ENCODE data around the gene IFT80. TPM values are rescaled to one million over a fixed set of nuclear protein-coding genes. Genes with fewer than 3 reads are reported as not detected.
"Not testable (repeated sequence)": the region's sequence is repeated elsewhere in the genome, so short reads cannot be mapped to it uniquely, and the experiment has no call there.

IFT80 gene
- total RNA-seq, 1 donor from 2014 or later: 120 TPM

DNA sequence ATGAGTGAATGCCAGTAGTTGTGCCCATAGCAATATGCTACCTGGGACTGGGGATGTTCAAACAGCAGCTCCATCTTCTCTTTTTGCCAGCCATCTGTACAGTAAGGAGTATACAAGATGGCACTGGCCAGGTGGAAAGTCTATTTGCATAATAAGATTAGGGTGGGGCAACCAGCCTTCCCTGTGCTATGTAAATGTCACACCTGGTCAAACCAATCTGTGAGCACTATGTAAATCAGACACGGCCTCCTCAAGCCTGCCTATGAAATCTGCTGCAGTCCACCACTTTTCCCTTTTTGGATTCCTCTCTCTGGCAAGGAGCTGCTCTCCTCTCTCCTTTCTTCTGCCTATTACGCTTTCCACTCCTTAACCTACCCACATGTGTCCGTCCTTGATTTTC lies 120.8 kb downstream of the IFT80 start:
- no peak for DNase-seq (ENCODE audit: low spot score)

DNA sequence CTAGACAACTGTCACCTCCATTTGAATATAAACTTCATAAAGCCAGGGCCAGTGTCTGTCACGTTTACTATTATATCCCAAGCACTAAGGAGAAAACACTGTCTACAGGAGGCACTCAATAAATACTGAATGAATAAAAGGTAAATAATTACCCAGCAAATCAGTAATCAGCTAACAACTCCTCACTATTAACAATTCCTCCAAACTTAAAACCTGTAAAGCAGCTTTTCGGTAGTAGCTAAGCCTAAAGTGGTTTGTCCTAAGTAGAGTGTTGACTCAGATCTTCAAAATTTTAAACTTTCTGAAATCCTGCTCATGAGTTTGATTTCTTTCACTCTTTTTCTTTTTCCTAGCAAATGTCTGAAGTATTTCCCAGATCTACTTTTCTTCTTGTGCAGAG lies 133.9 kb downstream of the IFT80 start:
- DNase-seq (ENCODE audit: low spot score): no peak

DNA sequence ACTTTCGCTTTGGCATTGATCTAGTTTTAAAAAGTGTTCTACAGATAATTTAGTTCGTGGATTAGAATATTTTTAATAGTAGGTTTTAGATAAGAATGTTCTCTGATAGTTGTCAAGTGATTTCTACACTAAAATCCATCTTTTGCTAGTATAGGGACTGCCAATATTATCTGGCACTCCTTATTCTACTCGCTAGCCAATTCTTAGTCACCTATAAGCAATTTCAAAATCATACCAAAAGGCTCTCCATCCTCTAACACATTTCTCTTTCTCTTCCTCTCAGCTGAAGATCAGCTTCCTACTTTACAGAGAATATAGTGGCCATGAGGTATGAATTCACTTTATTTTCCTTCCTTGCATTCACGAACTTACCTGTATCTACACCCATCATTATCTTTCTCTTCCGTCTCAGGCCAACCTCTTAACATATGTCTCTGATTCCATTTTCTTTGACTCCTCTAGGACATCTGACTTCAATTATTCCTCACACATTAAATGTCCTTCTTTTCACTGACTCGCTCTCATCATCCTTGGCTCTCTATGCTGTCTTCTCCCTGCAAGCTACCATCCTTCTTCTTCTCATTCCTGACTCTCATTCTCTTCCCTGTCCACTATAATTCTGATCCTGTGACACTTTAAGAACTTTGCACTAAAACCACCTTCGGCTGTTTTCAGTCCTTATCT lies 138.3 kb downstream of the IFT80 start:
- DNase-seq (ENCODE audit: low spot score): no peak

DNA sequence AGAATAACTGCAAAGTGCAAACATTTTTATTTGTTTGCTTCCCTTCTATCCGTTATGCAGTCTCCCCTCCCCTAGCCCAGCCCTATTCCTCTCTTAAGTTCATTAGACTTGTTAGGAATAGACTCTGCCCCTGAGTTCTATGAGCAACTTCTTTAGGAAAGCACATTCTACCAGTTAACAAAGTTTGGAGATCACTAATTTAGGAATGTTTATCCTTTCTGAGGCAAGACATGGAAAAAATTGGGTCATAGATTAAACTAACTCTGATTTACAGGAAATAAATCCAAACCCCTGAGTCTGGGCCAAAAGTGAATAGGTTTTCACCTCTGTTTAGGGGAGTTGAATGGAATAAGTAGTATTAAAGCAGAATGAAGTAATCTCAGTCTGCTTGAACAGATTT lies 139.4 kb downstream of the IFT80 start:
- no peak for DNase-seq (ENCODE audit: low spot score)

DNA sequence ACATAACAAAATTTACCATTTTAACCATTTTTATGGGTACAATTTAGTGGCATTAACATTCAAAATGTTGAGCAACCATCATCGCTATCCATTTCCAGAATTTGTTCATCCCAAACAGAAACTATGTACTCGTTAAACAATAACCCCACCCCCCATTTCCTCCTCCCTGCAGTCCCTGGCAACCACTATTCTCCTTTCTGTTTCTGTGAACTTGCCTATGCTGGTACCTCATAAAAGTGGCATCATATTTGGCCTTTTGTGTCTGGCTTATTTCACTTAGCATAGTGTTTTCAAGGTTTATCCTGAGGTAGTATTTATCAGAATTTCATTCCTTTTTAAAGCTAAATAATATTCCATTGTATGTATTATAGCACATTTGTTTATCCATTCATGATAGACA lies 141.4 kb downstream of the IFT80 start:
- no peak for DNase-seq (ENCODE audit: low spot score)

DNA sequence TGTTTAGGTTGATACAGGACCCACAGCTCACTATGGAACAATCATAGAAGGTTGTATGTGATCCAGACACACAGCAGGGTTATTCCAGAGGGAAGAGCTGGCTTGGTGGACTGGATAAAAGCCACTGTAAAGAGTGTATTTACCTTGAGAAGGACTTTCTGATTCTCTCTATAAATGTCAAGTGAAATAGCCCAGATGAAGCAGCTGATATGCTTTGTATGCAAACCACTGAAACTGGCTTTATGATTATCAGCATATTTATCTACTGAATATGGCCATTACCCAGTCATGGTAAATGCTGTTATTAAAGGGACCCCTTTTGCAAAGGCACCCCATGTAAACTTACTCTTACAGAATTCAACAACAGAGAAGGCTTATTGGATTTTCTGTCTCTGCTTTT lies 145.7 kb downstream of the IFT80 start:
- DNase-seq (ENCODE audit: low spot score): peak; percentile 1

DNA sequence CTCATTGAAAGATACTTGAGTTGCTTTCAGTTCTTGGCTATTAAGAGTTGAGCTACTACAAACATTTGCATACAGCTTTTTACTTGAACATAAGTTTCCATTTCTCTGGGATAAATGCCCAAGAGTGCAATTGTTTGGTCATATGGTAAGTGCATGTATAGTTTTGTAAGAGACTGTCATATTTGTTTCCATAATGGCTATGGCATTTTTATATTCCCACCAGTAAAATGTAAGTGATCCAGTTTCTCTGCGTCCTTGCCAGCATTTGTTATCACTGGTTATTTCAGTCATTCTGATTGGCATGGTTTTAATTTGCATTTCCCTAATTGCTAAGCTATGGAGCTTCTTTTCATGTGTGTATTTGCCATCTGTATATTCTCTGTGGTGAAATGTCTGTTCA lies 151.3 kb downstream of the IFT80 start:
- no peak for DNase-seq (ENCODE audit: low spot score)

DNA sequence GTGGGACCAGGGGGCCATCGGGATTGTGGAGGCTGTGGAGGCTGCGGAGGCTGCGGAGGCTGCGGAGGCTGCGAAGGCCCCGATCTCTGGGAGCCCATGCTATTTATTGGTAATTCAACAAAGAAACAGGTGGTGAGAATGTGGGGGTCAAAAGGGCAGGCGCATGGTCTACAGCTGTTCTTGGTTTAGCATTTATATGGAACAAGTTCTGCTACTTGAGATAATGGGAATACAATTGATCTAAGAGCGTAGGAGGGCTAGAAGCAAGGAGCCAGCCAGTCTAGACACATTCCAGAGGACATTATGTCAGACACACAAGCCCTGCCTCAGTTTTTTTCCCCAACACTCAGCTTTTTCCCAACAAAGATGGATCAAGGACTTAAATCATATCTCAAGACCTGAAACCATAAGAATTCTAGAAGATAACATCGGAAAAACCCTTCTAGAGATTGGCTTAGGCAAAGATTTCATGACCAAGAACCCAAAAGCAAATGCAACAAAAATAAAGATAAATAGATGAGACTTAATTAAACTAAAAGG lies 153.7 kb downstream of the IFT80 start:
- DNase-seq (ENCODE audit: low spot score): no peak

DNA sequence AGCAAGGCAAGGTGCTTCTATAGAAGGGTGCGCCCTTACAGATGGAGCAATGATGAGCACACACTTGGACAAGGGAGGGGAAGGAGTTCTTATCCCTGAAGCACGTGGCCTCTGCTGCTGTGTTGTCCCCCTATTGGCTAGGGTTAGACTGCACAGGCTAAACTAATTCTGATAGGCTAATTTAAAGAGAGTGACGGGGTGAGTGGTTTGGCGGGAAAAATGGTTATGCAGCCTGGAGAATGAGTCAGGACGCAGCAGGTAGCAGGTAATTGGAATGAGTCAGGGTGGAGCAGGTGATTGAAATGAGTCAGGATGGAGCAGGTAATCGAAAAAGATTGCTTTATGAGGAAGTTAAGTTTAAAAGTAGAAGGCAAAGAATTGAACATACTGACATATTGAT lies 158.3 kb downstream of the IFT80 start:
- DNase-seq (ENCODE audit: low spot score): not testable (repeated sequence)

DNA sequence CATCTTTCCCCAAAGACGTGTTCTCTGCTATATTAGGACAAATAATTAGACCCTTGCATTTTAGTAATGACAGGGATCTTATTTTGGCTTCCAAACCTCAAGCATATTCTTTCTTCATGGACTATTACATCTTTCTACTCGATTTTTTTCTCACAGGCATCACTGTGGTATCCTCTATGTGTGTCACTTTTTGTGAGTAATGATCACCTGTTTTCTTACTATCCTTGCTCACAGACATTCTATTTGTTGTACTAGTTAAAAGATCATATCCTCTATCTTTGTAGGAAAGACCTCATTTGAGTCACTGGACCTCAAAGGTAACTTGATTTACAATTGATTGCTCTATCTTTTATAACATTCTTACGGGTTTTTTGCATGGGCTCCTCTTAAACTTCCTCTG lies 167.0 kb downstream of the IFT80 start:
- no peak for DNase-seq (ENCODE audit: low spot score)

DNA sequence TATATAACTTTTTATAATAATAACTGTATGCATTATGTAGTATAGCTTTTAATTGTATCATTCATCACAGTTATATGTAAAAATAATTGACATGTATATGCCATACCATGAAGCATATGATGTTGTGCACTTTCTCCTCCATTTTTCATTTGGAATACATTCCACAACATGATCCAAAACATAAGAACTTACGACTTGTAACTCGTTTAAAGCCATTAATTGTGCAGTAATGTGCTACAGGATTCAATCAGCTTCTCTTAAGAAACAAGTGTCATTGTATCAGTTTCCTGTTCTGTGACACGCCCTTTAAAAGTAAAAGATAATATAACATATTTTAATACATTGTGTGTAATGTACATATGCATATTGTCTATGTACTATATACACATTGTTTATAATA lies 171.6 kb downstream of the IFT80 start:
- no peak for DNase-seq (ENCODE audit: low spot score)

DNA sequence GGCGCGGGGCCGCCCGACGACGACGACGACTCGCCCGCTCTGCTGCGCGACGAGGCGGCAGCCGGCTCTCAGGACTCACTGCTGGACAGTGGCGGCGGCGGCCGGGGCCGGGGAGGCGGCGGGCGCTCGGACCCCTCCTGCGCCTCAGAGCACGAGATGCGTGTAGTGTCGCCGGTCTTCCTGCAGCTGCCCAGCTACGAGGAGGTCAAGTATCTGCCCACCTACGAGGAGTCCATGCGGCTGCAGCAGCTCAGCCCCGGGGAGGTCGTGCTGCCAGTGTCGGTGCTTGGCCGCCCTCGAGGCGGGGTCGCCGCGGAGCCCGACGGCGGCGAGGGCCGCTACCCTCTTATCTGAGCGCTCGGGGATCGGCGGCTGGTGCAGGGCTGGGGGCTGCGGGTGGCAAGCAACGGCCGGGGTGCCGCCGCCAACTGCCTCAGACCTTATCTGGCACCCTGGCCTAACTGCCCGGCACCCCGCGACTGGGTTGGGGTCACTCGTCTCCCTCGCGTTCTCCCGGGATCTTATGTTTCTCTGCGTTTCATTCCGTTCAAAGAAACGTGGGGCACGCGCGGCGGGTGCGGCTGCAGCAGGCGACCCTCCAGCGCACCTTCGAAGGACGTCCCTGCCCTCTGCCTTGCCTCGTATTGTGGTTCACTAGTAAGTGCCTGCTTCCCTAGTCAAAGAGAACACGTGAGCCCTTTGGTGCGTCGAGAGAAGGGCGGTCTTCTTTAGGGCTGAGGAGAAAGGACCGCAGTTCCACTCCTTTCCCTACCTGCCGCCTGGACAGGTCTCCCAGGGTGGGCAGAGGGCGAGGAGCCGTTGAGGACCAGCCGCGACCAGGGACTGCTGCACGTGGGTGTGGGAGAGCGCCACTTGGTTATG lies 172.8 kb downstream of the IFT80 start:
- no peak for DNase-seq (ENCODE audit: low spot score)

DNA sequence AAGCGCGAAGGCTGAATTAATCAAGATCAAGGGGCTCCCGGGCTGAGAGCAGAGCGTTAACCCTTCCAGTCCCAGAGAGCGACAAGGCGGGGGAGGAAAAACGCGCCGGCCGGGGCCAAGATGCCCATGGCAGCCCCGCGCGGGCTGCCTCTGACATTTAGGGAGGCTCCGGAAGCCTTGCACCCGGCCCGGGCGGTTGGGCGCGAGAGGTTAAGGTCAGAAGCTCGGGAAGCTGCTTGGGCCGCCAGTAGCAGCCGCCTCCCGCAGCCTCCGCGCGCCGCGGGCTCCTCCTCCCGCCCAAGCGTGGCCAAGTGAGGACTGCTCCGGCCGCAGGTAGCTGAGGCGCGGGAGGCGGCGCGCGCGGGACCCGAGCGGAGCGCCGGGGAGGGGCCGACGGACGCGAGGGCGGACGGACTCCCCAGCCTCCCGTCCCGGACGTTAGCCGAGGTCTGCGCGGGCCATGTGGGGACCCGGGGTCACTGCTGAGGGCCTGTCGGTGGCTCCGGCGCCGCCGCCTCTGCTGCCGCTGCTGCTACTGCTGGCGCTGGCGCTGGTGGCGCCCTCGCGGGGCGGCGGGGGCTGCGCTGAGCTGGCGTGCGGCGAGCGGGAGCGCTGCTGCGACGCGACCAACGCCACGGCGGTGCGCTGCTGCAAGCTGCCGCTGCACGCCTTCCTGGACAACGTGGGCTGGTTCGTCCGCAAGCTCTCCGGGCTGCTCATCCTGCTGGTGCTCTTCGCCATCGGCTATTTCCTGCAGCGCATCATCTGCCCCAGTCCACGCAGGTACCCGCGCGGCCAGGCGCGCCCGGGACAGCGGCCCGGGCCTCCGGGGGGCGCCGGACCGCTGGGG lies 173.6 kb downstream of the IFT80 start, which contains the start of gene C3orf80:
C3orf80 (plus strand) TSS at position 247 of the 850 bp plus-strand sequence; CDS start at position 461, 214 bp downstream.
- DNase-seq (ENCODE audit: low spot score): peak; percentile 26

DNA sequence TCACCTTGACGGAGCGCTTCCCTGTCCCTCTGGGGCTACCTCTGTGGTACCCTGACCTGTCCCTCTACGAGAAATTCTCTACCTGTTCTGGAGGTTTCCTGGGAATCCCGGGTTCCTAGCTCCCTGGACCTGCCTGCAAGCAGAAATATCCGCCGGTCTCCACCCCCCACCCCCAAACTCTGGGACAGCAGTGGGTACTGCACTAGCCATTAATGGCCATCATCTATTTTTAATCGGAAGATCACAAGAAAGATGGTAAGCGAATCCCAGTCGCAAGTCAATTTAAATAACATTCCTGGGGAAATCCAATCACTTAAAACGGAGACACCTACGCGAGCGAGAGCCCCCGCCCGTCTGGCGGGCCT lies 174.2 kb downstream of the IFT80 start:
- no peak for DNase-seq (ENCODE audit: low spot score)

DNA sequence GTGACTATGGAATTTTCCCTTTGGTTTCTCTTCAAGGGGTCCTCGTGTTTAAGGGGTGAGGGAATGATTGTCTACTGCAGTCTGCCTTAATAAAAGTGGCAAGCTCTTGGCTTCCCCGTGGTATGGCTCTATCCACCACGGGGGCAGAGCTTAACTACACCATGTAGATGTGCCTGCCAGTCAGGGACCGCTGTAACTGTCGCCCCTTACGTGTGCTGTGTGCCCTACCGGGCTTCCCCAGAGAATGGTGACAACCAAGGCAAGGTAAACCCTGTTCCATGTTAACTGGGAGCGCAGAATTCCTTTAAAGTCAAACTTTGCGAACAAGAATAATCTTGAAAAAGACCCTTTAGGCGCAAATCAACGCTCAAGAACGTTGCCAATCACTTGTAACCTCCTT lies 174.8 kb downstream of the IFT80 start:
- DNase-seq (ENCODE audit: low spot score): no peak

DNA sequence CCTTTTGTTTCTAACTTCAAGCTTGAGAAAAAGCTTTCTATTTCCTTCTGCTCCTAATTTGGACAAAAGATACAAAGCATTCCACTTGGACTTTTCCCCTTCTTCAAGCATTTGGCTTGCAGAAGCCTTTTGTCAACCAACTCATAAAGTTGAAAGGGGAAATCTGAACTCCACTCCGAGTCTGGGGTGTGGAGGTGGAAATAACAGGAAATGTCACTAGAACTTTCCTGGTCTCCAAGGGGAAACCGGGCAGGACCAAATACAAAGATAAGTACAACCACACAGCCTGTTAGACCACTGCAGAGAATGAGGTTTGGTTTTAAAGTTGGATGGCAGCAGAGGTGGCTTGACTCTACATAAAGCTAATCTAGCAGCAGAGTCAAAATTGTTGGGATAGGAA lies 178.0 kb downstream of the IFT80 start:
- peak; percentile 23 for DNase-seq (ENCODE audit: low spot score)

DNA sequence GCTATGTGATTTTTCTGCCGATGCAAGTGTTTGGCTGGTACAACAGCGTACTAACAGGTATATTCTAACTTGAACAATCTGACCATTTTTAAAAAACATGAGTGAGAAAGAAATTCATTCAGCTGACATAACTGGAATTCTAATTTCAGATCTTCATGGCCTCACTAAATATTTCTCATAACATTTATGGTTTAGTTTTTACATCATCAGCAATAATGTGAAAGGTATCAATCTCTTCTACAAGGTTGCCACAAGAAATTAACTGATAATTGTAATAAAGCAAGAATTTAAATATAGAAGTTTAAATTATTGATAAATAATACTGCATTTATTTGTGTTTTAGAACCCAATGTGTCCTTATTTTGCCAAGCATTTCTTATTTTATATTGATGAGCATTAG lies 179.0 kb downstream of the IFT80 start:
- no peak for DNase-seq (ENCODE audit: low spot score)

DNA sequence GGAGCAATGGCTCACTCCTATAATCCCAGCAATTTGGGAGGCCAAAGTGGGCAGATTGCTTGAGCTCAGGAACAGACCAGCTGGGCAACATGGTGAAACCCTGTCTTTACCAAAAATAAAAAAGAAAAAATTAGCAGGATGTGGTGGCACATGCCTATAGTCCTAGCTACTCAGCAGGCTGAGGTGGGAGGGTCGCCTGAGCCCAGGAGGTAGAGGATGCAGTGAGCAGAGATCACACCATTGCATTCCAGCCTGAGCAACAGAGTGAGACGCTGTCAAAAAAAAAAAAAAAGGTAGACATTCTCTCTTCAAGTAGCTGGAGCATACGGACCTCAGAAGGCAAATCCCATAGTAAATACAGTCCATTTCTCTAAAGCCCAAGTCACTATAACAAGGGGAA lies 180.9 kb downstream of the IFT80 start:
- DNase-seq (ENCODE audit: low spot score): no peak

DNA sequence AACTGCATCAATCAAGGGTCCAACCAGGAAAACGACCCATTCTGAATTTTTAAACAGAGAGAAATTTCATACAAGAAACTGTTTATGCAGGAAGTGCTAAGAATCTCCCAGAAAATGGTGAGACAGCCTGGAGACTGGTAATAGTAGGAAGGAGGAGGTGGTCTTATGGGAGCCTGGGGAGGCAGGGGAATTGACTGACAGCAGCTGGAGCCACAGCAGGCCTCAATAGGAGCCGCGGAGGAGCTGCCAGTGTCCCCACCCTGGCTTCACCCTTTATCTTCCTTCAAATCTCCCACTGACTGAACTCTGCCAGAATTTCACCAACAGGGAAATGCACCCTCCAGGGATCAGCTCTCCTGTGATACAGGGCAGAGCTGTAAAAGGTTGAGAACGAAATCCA lies 181.3 kb downstream of the IFT80 start:
- DNase-seq (ENCODE audit: low spot score): no peak

DNA sequence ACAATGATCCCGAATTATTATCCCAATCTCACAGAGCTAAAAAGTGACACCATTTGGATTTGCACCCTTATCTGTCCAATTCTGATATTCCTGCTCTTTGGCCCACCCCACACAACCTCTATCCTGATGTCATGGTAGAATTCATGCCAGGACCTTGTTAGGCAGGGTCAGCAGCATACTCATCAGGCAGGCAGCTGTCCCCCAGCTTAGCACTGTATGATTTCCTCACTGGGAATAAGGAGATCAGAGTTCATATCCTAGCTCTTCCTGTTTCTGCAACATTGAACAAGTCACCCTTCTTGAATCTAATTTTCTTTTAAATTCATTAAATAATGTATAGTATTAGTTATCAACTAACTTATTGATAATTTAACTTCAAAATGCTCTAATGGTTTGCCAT lies 185.8 kb downstream of the IFT80 start:
- DNase-seq (ENCODE audit: low spot score): no peak

DNA sequence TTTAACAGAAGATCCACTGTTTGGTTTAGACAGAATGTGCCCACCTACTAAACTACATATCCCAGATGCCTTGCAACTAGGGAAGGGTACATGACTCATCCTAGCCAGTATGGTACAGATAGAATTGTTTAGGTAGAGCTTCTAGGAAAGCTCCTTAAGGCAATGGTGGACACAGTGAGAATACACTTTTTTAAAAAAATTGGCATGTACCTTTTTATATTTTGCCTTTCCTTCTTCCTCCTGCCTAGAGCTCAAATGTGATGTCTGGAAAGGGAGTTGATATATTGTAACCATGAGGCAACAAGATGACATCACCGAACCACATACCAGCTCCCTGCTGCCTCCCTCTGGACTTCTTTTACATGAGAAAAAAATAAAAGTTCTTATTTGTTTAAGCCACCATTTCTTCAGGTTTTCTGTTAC lies 188.2 kb downstream of the IFT80 start:
- DNase-seq (ENCODE audit: low spot score): no peak

DNA sequence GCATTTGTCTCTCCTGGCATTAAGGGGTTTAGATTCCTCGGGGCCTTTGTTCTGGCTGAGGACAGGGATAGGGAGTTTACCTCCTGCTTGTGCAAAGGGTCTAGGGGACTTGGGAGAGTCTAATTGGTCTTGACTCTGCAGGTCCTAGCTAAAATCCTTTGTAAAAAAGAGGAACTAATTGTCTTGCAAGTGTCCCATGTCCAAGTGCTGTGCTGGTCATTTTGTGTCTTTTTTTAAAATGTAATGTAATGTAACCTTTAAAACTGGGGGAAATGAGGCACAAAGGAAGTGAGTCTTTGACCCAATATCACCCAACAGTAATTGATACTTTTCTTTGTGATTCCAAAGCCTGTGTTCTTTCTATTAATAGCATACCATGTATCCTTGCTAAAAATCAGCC lies 188.7 kb downstream of the IFT80 start:
- no peak for DNase-seq (ENCODE audit: low spot score)
